ENCODE results near the gene DAGLA. TPM values are rescaled to one million over a fixed set of nuclear protein-coding genes. Genes with fewer than 3 reads are reported as not detected.

The DAGLA gene
- total RNA-seq, 1 experiment from 2014 or later, result 8.6 TPM

DNA sequence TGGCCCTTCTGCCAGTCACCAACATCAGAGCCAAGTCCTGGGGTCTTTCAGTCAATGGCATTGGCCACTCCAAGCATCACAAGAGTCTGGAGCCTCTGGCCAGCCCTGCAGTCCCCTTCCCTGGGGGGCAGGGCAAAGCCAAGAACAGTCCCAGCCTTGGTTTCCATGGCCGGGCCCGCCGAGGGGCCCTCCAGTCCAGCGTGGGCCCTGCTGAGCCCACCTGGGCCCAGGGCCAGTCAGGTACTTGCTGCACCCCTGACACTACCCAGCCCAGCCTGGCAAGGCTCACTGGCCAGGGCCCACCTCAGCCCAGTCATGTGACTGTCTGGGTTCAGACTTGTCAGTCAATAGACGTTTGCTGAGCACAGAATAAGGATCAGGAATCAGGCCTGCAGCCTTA, 101.4 kb downstream of the DAGLA start:
- H3K9me2 ChIP-seq (replicated peaks; ENCODE audit: low read length), result no peaks in the 10 kb centered on the region
- H3K27me3 ChIP-seq (ENCODE audit: low read length), result no peaks in the 10 kb centered on the region
- TF ChIP-seq, protein P1, sequence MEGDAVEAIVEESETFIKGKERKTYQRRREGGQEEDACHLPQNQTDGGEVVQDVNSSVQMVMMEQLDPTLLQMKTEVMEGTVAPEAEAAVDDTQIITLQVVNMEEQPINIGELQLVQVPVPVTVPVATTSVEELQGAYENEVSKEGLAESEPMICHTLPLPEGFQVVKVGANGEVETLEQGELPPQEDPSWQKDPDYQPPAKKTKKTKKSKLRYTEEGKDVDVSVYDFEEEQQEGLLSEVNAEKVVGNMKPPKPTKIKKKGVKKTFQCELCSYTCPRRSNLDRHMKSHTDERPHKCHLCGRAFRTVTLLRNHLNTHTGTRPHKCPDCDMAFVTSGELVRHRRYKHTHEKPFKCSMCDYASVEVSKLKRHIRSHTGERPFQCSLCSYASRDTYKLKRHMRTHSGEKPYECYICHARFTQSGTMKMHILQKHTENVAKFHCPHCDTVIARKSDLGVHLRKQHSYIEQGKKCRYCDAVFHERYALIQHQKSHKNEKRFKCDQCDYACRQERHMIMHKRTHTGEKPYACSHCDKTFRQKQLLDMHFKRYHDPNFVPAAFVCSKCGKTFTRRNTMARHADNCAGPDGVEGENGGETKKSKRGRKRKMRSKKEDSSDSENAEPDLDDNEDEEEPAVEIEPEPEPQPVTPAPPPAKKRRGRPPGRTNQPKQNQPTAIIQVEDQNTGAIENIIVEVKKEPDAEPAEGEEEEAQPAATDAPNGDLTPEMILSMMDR (conservative IDR thresholded peaks at IDR 0.05; ENCODE audit: low read depth, low read length), result no peak
- no peak for TF ChIP-seq EZH2phosphoT487 (IDR thresholded peaks at IDR 0.05; ENCODE audit: borderline replicate concordance, low read length)
- no peak for TF ChIP-seq EZH2 (IDR thresholded peaks at IDR 0.05; ENCODE audit: low read length, unreplicated experiment)
- H3K9me3 ChIP-seq (ENCODE audit: low read length), result no peaks in the 10 kb centered on the region
- H3K27ac ChIP-seq (ENCODE audit: low read length), result no peak overlapping the region
- no peaks in the 10 kb centered on the region for H4K20me1 ChIP-seq (ENCODE audit: low read length)
- H3K4me2 ChIP-seq (ENCODE audit: low read length), result no peak overlapping the region
- peaks cover 12% of the 10 kb centered on the region; the same call in 1 of the 2 replicates for H3K36me3 ChIP-seq (ENCODE audit: low read depth, low read length)
- H3K4me1 ChIP-seq (ENCODE audit: insufficient read depth, low read length), result no peaks in the 10 kb centered on the region
- H3K79me2 ChIP-seq (ENCODE audit: low read length), result no peaks in the 10 kb centered on the region
- no peak overlapping the region for H2AFZ ChIP-seq (ENCODE audit: low read length)
- no TSS peak for BruUV-seq (replicated peaks)
- ATAC-seq (no peak), DNase-seq (no peak)
- ChIA-PET POLR2A (ENCODE audit: unreplicated experiment) (no interaction called here), CTCF (no interaction called here)
- H3K9ac ChIP-seq (ENCODE audit: low read length), result no peak overlapping the region
- no peak overlapping the region for H3K4me3 ChIP-seq (ENCODE audit: low read length)
- no peaks in the 10 kb centered on the region for H3F3A ChIP-seq (ENCODE audit: low read length, unreplicated experiment)
- intact Hi-C loops (cut with micrococcal nuclease), result no loop called here

DNA sequence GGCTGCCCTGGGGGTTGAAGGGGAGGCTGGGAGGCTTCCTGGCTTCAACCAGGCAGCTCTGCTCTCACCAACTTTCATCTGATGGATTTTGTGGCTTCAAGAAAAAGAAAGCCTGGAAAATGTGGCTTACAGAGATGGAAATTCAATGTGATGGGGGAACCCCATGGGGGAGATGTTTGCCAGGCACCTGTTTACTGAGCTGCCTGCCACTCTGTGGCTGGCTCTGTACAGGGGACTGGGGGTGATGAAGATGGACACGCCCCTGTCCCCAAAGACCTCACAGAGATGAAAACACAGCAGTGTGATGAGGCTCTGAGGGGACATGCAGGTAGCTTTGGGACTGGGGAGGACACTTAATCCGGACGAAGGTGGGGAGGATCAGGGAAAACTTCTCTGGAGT, 102.1 kb downstream of the DAGLA start:
- no peak overlapping the region for H2AFZ ChIP-seq (ENCODE audit: low read length)
- no peaks in the 10 kb centered on the region for H3F3A ChIP-seq (ENCODE audit: low read length, unreplicated experiment)
- H3K4me1 ChIP-seq (ENCODE audit: insufficient read depth, low read length), result no peaks in the 10 kb centered on the region
- H3K9ac ChIP-seq (ENCODE audit: low read length), result no peak overlapping the region
- H3K36me3 ChIP-seq (ENCODE audit: low read depth, low read length), result peaks cover 12% of the 10 kb centered on the region; the same call in 1 of the 2 replicates
- POLR2A ChIA-PET (ENCODE audit: unreplicated experiment), result no interaction called here
- H3K27me3 ChIP-seq (ENCODE audit: low read length), result no peaks in the 10 kb centered on the region
- no TSS peak for BruUV-seq (replicated peaks)
- no peaks in the 10 kb centered on the region for H4K20me1 ChIP-seq (ENCODE audit: low read length)
- H3K4me2 ChIP-seq (ENCODE audit: low read length), result no peak overlapping the region
- no peaks in the 10 kb centered on the region for H3K79me2 ChIP-seq (ENCODE audit: low read length)
- no peak for DNase-seq
- no peaks in the 10 kb centered on the region for H3K9me2 ChIP-seq (replicated peaks; ENCODE audit: low read length)
- TF ChIP-seq EZH2 (IDR thresholded peaks at IDR 0.05; ENCODE audit: low read length, unreplicated experiment), result no peak
- CTCF ChIA-PET, result no interaction called here
- intact Hi-C loops (cut with micrococcal nuclease), result no loop called here
- H3K4me3 ChIP-seq (ENCODE audit: low read length), result no peak overlapping the region
- ATAC-seq, result no peak
- H3K27ac ChIP-seq (ENCODE audit: low read length), result no peak overlapping the region
- H3K9me3 ChIP-seq (ENCODE audit: low read length), result no peaks in the 10 kb centered on the region

DNA sequence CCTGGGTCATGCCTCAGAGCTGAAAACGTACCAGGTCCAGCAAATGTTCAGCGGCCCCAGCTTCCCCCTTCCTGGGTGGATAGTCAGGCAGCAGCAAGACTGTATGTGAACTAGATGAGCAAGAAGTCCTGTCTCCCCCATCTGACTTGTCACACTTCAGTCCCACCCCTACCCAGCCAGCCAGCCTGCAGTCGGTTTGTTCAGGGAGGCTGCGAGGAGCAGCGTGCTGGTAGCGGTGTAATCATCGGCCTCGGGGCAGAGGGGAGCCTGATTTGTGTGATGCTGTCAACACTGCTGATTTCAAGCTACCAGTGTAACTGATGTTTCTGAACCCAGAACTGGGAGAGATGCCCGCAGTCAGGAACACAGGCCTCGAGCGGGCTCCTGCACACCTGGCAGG, 102.7 kb downstream of the DAGLA start:
- no peak for TF ChIP-seq EZH2 (IDR thresholded peaks at IDR 0.05; ENCODE audit: low read length, unreplicated experiment)
- no peak for TF ChIP-seq EZH2phosphoT487 (IDR thresholded peaks at IDR 0.05; ENCODE audit: borderline replicate concordance, low read length)
- TF ChIP-seq, protein P1 (conservative IDR thresholded peaks at IDR 0.05; ENCODE audit: low read depth, low read length), result no peak
- no peak for ATAC-seq
- Histone ChIP-seq H3K4me3 (ENCODE audit: low read length) (no peak overlapping the region), H2AFZ (ENCODE audit: low read length) (no peak overlapping the region), H4K20me1 (ENCODE audit: low read length) (no peaks in the 10 kb centered on the region), H3K4me1 (ENCODE audit: insufficient read depth, low read length) (no peaks in the 10 kb centered on the region), H3K9ac (ENCODE audit: low read length) (no peak overlapping the region), H3K27me3 (ENCODE audit: low read length) (no peaks in the 10 kb centered on the region), H3K36me3 (ENCODE audit: low read depth, low read length) (peaks cover 14% of the 10 kb centered on the region; the same call in 1 of the 2 replicates), H3K9me2 (replicated peaks; ENCODE audit: low read length) (no peaks in the 10 kb centered on the region), H3F3A (ENCODE audit: low read length, unreplicated experiment) (no peaks in the 10 kb centered on the region), H3K4me2 (ENCODE audit: low read length) (no peak overlapping the region), H3K79me2 (ENCODE audit: low read length) (no peaks in the 10 kb centered on the region), H3K27ac (ENCODE audit: low read length) (no peak overlapping the region), H3K9me3 (ENCODE audit: low read length) (no peaks in the 10 kb centered on the region)
- POLR2A ChIA-PET (ENCODE audit: unreplicated experiment), result no interaction called here
- DNase-seq, result no peak
- intact Hi-C loops (cut with micrococcal nuclease), result no loop called here
- no TSS peak for BruUV-seq (replicated peaks)
- CTCF ChIA-PET, result no interaction called here

Data from PC-3 (cell line).